Testis (tissue), 3 donors: ENCODE results near the gene STARD5. TPM values are rescaled to one million over a fixed set of nuclear protein-coding genes. Genes with fewer than 3 reads are reported as not detected.

Experiments used
- DNase-seq: peaks from one replicate; pipeline ENCODE4 v3.0.0-alpha.2; 2019
- H3K27ac ChIP-seq, 2 donors: fragments of 200-600 bp; sonication (generic); one replicate each; pipeline ENCODE4 v1.5.1; 2019
- H3K27me3 ChIP-seq: fragments of 200-600 bp; sonication (generic); one replicate; pipeline ENCODE4 v1.5.1; 2019
- H3K36me3 ChIP-seq: fragments of 200-600 bp; sonication (generic); one replicate; pipeline ENCODE4 v1.5.1; 2017; ENCODE audit warnings: low read depth; ENCODE audit errors: missing control alignments
- H3K4me1 ChIP-seq: fragments of 200-600 bp; sonication (generic); one replicate; pipeline ENCODE4 v1.5.1; 2019
- H3K4me3 ChIP-seq, 2 donors: fragments of 200-600 bp; sonication (generic); one replicate each; pipeline ENCODE4 v1.5.1; 2017 to 2019
- H3K9me3 ChIP-seq: fragments of 200-600 bp; sonication (generic); one replicate; pipeline ENCODE4 v1.5.1; 2017
- POLR2A ChIP-seq: fragments of 450-650 bp; IDR thresholded peaks from one replicate; pipeline ENCODE4 v1.6.1; 2017; ENCODE audit warnings: antibody characterized with exemption, mild to moderate bottlenecking, moderate library complexity
- WGBS, 2 donors: methylation state at CpG; one replicate each; pipeline ENCODE4 v1.1.5; 2018; 5-methylcytosine and 5-hydroxymethylcytosine counted together
- intact Hi-C: fragments of 100-400 bp; cut with DNase I; formaldehyde crosslinking; loops from one replicate; pipeline ENCODE4 v1.15.1; 2023; ENCODE audit warnings: low total_unique reads
- polyA plus RNA-seq: library from polyadenylated mRNA; stranded (reverse); fragments of 350-450 nt; fragmentation: Illumina TruSeq; extraction: RNeasy Lipid Tissue Mini Kit (QIAGEN cat#74804); gene quantifications from one replicate; pipeline ENCODE4 v1.2.3, GENCODE V29; 2014; ENCODE audit warnings: low read depth, low replicate concordance; ENCODE audit not compliant: insufficient read depth
- total RNA-seq, 2 donors: library from RNA; depleted of rRNA; stranded (reverse); fragments of >200 nt; gene quantifications; one replicate each; pipeline ENCODE4 v1.2.3, GENCODE V29; 2016
- TF ChIP-seq, protein P1 (sequence below), 3 experiments: fragments of 450-650 bp in 2 of 3; fragments of 200-600 bp in 1 of 3; sonication (generic) in 1 of 3; IDR thresholded peaks; one replicate each; pipeline ENCODE4 v1.5.1; 2016 to 2019; ENCODE audit warnings: antibody characterized with exemption in 3 of 3, mild to moderate bottlenecking in 2 of 3, moderate library complexity in 1 of 3

Gene STARD5
- total and polyA plus RNA-seq, 3 donors from 2014 or later, result 8.7 to 16.2 (median 15.7) TPM

DNA sequence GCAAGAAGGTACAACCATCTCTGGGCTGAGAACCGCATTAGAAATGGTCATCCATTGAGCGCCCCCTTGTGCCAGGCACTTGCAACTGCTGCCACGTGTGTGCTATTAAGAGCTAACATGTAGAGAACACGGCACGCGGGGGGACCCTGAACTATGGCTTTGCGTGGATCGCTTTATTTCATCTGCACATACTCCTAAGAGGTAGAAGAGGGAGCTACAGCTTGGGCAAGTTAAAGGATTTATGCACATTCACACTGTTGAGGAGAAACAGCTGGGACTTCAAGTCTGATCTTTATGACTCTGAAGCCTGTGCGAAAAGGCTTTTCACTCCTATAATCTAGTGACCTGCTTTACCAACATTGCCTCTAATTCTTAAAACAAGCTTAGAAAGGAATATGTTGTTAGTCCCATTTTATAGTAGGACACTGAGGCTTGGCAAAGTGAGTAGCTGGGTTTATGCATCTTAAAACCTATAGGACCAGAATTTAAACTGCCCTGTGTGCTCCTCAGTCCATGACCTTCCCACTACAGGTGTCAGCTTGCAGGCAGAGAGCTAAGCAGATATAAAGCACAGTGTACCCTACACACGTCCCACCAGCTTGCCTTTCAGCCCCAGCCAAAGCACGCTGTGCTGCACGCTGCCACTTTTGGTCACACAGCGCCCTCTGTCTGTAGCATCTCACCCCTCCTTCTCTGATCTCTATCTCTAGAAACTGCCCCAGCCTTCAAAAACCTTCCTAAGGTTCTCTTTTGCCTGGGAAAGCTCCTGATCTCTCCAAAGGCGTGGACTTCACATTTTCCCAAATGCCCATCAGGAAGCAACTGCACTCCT lies 57.8 kb downstream of the STARD5 start:
- Histone ChIP-seq H3K4me3 (peak overlapping the region in 1 of 2 donors; percentile 5), H3K27ac (no peak overlapping the region), H3K9me3 (no peaks in the 10 kb centered on the region), H3K36me3 (no peaks in the 10 kb centered on the region), H3K4me1 (peaks cover 11% of the 10 kb centered on the region), H3K27me3 (no peaks in the 10 kb centered on the region)
- DNase-seq, result peak; percentile 90
- intact Hi-C loops, result loop anchor here (5.0 to 10.0 kb wide), 2 partner anchors 111 to 159 kb away; no protein-coding TSS in a partner anchor
- TF ChIP-seq POLR2A, result no peak
- TF ChIP-seq, protein P1, sequence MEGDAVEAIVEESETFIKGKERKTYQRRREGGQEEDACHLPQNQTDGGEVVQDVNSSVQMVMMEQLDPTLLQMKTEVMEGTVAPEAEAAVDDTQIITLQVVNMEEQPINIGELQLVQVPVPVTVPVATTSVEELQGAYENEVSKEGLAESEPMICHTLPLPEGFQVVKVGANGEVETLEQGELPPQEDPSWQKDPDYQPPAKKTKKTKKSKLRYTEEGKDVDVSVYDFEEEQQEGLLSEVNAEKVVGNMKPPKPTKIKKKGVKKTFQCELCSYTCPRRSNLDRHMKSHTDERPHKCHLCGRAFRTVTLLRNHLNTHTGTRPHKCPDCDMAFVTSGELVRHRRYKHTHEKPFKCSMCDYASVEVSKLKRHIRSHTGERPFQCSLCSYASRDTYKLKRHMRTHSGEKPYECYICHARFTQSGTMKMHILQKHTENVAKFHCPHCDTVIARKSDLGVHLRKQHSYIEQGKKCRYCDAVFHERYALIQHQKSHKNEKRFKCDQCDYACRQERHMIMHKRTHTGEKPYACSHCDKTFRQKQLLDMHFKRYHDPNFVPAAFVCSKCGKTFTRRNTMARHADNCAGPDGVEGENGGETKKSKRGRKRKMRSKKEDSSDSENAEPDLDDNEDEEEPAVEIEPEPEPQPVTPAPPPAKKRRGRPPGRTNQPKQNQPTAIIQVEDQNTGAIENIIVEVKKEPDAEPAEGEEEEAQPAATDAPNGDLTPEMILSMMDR (IDR thresholded peaks at IDR 0.05), result peak; percentile 82 to 94 (median 89)
- WGBS, 2 donors, result 5 to 12% methylated on average over 14 of the region's 14 CpGs

DNA sequence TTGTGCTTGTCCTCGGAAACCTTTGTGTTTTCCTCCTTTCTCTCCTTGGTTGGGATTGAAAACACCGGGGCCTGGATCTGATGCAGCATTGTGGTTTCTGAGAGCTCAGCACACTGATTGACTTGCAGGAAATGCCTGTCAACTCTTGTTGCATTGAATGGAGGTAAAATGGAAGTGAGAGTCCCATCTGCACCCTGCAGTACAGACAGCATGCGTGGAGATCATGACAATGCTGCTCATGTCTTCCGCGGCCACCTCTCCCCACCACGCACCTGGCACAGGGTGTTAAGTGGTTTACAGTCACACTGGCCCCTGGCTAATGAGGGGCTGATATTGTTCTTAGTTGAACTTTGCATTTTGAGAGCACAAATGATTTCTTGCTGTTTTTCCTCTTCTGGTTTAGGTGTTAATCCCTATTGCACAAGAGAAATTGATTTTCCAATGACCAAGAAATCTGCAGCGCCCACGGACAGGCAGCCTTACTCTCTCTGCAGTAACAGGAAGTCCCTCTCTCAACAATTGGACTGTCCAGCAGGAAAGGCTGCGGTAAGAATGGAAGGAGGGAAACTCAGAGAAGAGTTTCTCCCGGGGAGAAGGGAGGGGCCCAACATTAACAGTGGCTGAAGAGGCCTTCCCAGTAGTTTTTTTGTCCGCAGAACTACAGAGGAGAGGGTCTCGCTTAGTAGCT lies 58.5 kb downstream of the STARD5 start:
- no peak overlapping the region for H3K27ac ChIP-seq

DNA sequence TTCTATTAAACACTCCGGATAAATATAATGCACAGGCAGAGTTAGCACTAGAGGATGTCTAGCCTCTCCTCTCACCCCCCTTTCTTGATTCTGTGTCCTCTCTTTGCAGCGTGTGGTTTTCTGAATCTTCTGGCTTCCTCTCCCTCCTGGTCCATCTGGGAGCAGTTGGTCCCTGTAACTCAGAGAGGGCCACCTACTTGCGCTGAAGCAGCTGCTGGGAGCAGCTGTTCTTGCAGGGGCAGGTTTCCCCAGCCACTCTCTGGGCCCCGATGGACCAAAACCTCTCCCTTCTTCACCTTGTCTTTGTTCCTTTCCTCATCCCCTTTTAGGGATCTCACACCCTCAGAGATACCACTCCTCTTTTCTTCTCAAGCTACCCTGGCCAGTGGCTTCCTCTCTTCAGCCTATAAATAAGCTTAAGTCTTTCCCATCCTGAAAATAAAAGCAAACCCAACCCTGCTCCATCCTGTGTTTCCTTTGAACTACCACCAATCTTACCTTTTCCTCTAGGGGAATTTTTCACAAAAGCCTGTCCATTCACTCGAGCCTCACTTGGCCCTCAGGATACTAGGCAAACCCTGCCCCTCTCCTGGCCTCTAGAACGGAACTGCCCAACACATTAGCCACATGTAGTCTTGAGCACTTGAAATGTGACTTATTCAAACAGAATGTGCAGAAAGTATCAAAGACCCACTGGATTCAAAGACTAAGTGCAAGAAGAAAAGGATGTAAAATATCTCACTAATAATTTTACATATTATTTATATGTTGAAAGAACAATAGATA lies 59.7 kb downstream of the STARD5 start:
- WGBS, 2 donors, result 80 to 86% methylated on average over 6 of the region's 6 CpGs
- TF ChIP-seq POLR2A, result no peak
- TF ChIP-seq, protein P1 (IDR thresholded peaks at IDR 0.05), result no peak
- H3K9me3 ChIP-seq, result no peaks in the 10 kb centered on the region
- H3K4me3 ChIP-seq, result no peak overlapping the region
- DNase-seq, result no peak
- H3K27ac ChIP-seq, result no peak overlapping the region
- no peaks in the 10 kb centered on the region for H3K36me3 ChIP-seq
- no peaks in the 10 kb centered on the region for H3K27me3 ChIP-seq
- intact Hi-C loops, result loop anchor here (10.0 kb wide), 1 partner anchor 109 kb away; no protein-coding TSS in a partner anchor
- H3K4me1 ChIP-seq, result peaks cover 11% of the 10 kb centered on the region

More for the DNA sequence above, 58.5 kb downstream of the STARD5 start:
- Histone ChIP-seq H3K4me3 (peak overlapping the region in 1 of 2 donors; percentile 5), H3K36me3 (no peaks in the 10 kb centered on the region), H3K4me1 (peaks cover 11% of the 10 kb centered on the region), H3K9me3 (no peaks in the 10 kb centered on the region), H3K27me3 (no peaks in the 10 kb centered on the region)
- intact Hi-C loops, result loop anchor here (5.0 to 10.0 kb wide), 2 partner anchors 111 to 158 kb away; no protein-coding TSS in a partner anchor
- 34 to 49% methylated on average over 12 of the region's 12 CpGs for WGBS, 2 donors
- TF ChIP-seq POLR2A, result no peak
- TF ChIP-seq, protein P1 (IDR thresholded peaks at IDR 0.05), result no peak
- no peak for DNase-seq

DNA sequence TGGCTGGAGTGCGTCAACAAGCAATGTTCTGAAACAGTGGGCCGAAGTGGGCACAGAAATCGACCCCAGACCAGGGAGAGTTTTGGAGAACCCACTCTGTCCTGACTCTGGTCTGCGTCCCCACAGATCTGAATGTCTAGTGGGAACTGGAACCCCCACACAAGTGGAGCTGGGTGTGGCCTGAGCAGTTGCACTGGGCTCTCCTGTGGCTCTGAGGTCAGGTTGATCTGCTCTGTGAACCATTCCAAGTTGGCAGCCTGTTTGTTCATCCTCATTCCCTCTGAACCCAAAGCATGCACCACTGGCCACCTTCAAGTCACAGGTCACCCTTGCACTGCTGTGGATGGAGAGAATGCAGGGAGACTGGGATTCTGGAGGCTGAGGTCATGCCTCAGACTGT lies 60.5 kb downstream of the STARD5 start:
- H3K4me3 ChIP-seq, result no peak overlapping the region
- no peaks in the 10 kb centered on the region for H3K9me3 ChIP-seq
- no peaks in the 10 kb centered on the region for H3K36me3 ChIP-seq
- TF ChIP-seq, protein P1 (IDR thresholded peaks at IDR 0.05), result no peak
- no peak for TF ChIP-seq POLR2A
- H3K27ac ChIP-seq, result no peak overlapping the region
- no peaks in the 10 kb centered on the region for H3K27me3 ChIP-seq
- WGBS, 2 donors, result 89 to 96% methylated on average over 4 of the region's 4 CpGs
- DNase-seq, result no peak
- intact Hi-C loops, result loop anchor here (10.0 kb wide), 1 partner anchor 109 kb away; no protein-coding TSS in a partner anchor
- peaks cover 11% of the 10 kb centered on the region for H3K4me1 ChIP-seq
